DMS153 (cell line): ENCODE measurements around the gene UBTD1.
"Not testable (repeated sequence)": the region's sequence is repeated elsewhere in the genome, so short reads cannot be mapped to it uniquely, and the experiment has no call there.

Experiments
- DNase-seq: peaks from one replicate; lab custom pipeline; 2025; lab: John Stamatoyannopoulos, UW

Gene UBTD1, protein sequence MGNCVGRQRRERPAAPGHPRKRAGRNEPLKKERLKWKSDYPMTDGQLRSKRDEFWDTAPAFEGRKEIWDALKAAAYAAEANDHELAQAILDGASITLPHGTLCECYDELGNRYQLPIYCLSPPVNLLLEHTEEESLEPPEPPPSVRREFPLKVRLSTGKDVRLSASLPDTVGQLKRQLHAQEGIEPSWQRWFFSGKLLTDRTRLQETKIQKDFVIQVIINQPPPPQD

DNA sequence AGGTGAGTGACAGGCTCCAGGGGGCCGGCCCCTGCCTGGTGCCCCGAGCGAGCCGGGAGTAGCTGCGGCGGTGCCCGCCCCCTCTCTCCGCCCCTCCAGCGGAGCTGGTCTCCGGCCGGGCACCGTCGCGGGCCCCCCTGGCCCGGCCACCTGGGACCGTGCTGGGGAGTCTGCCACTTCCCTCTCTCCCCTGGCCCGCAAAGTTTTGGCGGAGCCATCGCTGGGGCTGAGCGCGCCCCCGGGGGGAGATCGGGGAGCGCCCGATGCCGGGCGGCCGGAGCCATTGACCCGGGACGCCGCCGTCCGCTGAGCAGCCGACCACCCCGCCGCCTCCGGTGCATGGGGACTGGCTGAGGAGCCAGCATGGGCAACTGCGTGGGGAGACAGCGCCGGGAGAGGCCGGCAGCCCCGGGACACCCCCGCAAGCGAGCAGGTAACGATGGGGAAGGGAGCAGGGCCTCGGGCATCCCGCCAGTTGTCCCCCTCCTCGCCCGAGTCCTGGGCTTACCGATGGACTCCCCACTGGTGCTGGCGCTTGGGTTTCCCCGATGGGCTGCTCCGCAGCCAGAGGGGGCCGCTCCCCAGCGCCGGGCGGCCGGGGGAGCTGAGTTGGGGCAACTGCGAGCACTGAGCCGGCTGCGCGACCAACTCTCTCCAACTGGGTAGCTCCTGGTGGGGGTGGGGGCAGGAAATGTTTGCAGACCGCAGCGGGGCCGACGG lies at the start of gene UBTD1:
Gene UBTD1 (plus strand): TSS at position 84 of the 720 bp plus-strand sequence. CDS start 280 bp downstream, at position 364.
- no peak for DNase-seq

DNA sequence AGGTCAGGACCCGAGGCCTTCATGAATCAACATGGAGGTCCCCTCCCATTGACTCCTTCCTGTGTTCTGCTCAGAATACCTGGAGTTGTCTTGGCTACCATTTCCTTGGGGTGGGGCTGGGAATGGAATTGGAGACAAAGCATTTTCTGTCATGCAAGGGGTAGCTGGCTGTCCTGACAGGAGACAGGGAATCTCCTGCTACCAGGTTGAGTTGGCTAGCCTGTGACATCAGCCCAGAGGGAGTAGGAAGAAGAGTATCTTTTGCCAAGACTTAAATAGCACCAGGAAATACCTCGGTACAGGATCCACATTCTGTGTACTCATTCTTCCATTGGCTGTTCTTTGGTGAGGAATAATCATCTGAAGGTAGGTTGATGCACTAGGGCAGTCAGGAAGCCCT lies 47.9 kb upstream of the UBTD1 start:
- DNase-seq: no peak

DNA sequence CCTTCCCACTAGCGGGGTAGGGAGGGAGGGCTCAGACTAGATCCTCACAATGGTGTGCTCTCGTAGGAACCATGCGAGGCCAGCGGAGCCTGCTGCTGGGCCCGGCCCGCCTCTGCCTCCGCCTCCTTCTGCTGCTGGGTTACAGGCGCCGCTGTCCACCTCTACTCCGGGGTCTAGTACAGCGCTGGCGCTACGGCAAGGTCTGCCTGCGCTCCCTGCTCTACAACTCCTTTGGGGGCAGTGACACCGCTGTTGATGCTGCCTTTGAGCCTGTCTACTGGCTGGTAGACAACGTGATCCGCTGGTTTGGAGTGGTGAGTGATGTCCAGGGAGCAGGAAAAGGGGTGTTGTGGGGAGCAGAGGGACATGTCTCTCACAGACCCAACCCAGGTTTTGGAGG lies 47.1 kb upstream of the UBTD1 start:
- DNase-seq: no peak

DNA sequence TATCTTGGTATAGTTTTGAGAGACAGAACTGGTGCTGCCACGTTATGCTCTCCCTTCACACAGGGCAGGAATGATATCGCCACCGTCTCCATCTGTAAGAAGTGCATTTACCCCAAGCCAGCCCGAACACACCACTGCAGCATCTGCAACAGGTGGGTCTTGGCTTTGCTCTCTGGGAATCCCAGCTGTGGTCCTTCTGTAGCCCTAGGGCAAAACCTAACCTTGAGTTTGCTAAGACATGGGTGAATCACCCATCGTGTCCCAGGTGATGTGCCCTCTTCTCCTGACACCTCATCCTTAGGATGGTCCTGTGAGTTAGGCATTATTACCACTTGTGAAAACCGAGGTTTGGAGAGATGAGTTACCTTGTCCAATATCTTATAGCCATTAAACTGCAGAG lies 46.4 kb upstream of the UBTD1 start:
- DNase-seq: no peak

DNA sequence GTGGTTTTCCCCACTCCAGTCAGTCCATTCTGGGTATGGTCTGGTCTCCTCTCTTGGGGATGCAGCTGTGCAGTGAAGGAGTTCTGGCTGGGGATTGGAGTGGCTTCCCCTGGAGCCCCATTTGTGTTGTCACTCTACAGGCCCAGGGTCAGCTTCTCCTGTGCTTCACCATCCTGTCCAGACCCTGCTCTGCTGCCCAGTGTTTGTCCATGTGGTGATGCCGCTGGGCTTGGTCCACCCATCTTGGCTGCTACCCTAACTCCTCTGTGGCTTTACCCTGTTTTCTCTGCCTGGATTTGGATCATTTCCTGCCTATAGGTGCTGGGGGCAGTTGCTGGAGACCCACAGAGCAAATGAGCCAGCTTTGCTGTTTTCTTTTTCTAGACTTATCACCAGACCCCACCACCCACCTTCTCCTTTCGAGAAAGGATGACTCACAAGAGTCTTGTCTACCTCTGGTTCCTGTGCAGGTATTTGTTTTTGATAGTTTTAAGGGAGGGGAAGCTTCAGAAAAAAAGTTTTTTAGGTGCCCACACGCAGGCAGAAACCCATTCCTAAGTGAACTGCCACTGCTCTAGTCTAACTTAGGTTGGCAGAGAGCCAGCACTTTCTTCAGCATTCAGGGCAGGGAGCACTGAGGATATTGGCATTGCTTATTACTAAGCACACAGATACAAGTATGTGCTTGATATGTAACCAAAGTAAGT lies 44.2 kb upstream of the UBTD1 start:
- DNase-seq: no peak

DNA sequence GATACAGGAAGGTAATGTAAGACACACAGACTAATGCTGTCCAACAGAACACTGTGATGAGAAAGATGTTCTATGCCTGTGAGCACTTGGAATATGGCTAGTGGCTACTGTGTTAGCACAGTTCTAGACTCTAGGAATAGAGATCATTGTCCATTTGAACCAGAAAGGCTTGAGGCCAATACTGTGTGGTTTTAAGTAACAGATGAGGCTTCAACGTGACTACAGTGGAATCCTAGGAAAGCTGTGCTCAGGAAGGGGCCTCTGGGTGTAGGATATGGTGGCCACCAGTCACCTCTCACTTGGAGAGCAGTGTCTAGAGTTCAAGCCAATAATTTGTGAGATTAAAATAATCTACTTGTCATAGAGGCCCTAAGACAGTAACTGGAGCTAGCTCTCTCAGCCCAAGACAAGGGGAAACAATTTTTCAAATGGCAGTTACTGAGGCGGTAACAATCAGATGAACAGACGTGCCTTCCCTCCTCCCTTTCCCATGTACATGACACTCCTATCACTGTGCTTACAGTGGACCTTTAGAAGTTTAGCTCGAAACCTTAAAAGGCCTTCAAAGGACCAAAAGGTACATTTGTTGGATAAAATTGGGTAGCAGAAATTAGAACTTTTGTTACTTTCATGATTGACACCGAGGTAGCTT lies 42.6 kb upstream of the UBTD1 start:
- DNase-seq: no peak

DNA sequence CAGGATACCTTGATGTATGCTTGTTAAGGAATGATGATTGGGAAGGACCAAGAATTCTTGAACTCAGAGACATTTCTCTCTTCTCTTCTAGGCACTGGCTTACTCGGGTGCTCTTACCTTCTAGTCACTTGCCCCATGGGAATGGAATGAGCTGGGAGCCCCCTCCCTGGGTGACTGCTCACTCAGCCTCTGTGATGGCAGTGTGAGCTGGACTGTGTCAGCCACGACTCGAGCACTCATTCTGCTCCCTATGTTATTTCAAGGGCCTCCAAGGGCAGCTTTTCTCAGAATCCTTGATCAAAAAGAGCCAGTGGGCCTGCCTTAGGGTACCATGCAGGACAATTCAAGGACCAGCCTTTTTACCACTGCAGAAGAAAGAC lies 42.0 kb upstream of the UBTD1 start:
- DNase-seq: no peak

DNA sequence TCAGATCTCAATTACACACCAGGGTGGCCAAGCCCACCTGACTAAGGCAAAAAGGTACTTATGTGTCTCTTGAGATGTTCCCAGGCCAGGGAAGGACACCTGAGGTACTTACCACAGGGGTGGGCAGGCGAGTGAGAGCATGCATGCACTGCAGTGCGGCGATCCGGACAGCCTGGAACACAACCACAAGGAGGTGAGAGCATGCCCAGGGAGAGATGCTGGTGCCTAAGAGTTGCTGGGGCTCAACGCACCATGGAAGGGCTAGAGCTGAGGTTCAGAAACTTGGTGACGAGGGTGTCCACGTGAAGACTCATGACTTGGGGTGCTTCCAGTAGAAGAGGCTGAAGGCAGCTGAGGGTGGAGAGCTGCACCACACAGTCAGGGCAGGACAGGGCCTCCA lies 39.6 kb upstream of the UBTD1 start:
- no peak for DNase-seq

DNA sequence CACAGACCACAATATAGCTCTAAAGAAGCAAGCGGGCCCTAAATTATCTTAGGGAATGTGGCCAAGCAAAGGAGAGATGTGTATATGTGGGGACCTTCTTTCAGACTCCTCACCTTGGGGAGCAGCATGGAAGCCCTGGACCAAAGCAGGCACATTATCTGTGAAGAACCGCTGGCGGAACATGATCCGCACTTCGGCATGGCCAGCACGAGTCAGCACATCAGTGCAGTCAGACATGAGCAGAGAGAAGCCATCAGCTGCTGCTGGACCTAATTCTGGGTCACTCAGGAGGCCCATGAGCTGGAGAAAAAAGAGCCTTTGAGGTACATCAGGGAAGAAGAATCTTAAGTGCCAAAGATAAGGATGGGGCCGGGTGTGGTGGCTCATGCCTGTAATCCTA lies 38.8 kb upstream of the UBTD1 start:
- DNase-seq: no peak

DNA sequence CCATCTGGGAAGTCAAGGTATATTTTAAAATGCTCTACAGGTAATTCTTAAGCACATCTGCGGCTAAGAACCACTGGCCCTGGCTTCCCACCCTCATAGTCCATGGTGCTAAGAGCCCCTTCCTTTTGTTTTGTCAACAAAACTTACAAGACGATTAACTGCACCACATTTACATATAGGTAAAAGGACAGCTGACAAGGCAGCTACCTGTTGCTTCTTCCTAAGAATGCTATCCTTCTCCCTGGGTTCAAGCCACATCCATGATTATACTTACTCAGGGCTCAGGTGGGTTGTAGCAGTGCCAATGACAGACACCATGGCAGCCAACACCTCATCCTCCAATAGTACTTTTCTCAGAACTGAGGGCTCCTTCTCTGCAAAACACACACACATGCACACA lies 36.4 kb upstream of the UBTD1 start:
- DNase-seq: no peak

DNA sequence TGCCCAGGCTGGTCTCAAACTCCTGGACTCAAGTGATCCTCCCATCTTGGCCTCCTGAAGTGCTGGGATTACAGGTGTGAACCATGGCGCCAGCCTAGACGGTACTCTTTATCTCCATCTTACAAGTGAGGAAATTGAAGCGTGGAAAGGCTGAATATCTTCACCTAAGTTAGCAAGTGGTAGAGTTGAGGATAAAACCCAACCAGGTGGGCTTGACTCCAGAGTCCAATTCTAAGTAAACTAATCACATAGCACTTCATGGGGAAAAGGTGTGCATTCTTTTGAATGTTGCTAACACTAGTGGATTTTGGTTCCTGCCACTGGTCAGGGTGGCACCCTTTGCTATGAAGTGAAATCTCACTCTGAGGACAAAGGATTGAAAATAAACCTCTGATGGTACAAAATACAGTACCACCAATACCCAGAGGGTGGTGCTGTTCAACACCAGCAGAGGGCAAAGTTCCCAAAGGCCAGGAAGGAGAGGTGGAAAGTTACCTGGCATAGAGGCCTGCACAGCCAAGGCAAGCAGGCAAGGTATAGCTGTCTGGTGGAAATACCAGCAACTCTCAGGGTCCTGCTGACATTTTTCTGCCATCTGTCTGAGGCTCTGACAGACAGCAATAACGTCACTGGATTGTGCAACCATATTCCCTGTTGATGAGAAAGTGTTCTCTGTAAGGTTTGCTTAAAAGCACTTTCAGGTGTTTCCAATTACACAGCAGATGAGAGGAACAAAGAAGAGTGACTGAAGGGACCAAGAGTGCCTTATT lies 35.2 kb upstream of the UBTD1 start:
- DNase-seq: peak; percentile 38

DNA sequence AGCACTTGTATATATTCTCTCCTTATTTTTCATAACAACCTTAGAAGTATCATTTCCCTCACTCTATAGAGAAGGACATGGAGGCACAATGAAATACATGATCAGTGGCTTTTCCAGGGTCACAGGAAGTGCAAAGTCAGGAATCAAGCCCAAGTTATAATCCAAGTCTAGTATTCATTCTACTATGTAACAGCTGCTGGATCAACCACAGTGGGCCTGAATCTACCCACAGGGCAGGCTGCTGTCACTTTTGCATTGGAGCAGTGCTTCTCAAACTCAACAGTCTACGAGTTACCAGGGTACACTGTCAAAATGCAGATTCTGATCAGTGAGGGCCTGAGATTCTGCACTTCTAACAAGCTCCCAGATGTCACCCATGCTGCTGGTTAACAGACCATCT lies 34.5 kb upstream of the UBTD1 start:
- no peak for DNase-seq

DNA sequence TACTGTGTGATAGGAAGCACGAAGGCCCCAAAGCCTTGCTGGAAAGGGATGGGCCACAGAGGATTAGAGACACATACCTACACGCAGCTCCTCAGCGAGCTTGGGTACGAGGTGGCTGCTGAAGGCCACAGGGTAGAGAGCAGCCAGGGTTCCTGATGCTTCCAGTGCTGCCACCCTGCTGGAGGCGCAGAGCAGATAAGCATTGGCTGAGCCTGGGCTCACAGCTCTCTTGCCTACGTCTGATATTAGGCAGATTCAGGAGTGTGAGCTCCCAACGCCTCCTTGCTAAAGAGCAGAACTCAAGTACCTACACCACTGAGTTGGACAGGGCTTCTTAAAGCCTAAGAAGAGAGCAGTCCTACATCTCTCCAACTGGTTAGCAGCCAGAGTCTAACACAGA lies 32.7 kb upstream of the UBTD1 start:
- DNase-seq: no peak

DNA sequence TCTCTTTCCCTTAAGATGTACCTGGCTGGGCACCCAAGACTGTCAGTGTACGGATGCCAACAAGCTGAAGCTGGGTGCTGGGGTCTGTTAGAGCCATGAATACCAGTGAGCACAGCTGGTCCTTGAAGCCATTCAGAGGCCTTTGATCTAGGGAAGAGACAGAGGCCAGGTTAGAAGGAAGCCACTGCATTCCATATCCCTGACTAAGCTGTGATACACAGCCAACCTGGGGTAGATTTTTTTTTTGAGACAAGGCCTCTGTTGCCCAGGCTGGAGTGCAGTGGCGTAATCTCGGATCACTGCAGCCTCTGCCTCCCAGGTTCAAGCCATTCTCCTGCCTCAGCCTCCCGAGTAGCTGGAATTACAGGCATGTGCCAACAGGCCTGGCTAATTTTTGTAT lies 32.0 kb upstream of the UBTD1 start:
- no peak for DNase-seq

DNA sequence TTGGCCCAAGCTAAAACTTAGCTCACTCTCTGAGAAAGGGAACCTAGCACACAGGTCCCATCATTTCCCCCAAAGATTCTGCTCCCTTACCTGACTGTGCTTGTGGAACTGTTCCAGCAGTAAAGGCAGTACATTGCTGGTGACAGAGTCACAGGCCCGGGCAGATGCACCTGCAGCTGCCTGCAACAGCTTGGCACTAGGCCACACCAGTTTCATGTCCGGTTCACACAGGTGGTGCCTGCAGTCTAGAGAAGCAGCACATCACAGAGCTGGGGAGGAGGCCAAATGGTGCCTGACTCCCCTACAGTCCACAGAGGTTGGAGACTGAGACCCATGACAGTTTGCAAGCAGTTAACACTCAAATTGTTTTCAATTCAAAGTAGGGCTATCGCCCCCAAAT lies 30.6 kb upstream of the UBTD1 start:
- DNase-seq: no peak

DNA sequence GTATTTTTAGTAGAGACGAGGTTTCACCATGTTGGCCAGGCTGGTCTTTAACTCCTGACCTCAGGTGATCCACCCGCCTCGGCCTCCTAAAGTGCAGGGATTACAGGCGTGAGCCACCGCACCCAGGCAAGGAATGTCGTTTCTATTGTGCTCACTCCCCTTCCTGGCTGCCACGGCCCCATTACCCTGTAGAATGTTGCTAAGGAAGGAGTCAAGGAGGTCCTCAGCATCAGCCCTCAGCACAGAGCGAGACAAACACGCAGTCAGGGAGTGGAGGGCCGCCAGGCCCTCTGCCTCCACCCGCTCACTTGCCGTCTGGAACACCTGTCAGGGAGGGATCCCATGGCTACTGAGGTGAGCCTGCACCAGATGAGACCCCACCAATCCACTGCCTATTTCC lies 29.9 kb upstream of the UBTD1 start:
- not testable (repeated sequence) for DNase-seq

DNA sequence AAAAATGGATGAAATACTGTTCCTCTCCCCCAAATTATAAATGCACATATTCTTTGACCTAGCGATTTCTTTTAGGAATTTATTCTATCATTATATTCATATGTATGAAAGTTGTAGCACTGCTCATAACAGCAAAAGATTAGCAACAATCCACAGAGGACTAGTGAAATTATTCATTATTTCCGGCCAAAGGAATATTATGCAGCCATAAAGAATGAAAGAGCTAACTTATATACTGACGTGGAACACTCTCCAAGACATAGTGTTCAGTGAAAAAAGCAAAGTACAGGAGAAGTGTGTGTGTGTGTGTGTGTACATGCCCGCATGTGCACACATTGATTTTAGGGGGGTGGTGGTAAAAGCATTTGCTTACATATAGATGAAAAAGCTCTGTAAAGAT lies 23.8 kb upstream of the UBTD1 start:
- DNase-seq: no peak

DNA sequence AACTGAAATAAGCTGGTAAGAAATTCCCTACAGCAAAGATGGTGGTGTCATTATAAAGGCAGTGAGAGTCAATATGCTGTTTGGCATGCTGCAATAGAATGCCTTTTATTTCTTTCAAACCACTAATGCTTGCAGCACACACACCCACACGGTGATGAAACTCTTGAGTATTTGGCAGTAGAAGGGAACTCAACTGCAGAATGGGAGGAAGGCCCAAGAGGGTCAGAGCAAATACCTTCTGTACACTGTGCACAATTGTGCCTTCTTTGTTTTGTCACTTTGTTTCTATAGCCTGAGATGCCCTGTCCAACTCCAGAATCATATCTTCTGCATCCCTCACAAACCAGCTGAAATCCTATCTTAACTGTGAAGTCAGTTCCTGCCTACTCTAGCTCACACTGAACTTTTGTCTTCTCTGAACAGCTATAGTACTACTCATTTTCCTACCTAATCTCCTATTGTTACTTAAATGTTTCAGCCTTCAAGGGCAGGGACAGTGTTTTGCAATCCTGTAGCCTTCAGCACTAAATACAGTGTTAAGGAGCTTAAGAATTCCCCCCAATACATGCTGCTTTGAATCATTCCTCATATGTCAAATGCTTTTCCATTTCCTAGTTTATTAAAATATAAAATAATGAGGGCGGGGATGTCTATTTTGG lies 22.7 kb upstream of the UBTD1 start:
- no peak for DNase-seq

DNA sequence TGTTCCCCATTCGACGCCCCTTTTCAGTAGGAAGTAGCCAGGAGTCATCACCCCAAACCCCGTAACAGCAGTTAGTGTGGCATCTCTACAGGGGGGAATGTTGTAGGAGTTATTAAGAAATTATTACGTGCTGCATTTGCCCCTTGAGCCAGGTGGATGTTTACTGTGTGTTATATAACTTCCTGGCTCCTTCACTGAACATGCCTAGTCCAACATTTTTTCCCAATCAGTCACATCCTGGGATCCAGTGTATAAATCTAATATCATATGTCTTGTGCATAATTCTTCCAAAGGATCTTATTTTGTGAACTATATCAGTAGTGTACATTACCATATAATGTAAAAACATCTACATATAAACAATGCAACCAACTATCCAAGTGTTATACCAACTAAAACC lies 19.3 kb upstream of the UBTD1 start:
- DNase-seq: not testable (repeated sequence)

DNA sequence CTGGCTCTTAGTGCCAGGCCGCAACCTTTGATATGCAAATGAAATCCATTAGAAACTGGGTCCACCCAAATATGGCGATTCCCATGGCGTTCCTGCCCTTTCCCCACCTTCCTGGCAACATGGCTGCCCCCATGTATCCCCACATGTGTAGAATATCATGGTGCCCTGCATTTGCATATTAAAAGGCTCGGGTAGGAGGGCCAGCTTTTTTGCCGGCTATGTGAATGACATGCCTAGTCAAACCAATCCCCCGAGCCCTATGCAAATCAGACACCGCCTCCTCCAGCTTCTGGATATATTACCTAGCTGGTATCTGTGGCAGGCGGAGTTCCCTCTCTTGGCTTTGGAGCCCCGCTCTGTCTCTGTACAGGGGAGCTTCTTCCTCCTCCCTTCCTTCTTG lies 18.8 kb upstream of the UBTD1 start:
- no peak for DNase-seq

DNA sequence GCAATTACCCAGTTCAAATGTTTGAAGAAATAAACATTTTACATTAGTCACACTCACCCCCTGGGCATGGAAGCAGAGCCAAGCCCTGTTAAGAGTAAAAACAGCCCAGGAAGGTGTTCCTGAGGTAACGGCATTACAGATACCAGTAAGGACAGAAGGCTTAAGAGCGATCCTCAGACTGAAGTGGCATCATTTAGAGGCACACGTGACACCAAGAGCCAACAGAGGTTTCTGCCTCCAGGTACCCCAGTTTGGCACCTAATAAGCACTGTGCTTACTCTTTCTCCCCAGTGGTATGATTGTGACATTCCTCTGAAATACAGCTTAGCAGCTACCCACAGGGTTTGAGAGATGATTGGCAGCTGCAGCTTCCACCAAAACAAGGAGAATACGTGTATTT lies 17.7 kb upstream of the UBTD1 start:
- no peak for DNase-seq

DNA sequence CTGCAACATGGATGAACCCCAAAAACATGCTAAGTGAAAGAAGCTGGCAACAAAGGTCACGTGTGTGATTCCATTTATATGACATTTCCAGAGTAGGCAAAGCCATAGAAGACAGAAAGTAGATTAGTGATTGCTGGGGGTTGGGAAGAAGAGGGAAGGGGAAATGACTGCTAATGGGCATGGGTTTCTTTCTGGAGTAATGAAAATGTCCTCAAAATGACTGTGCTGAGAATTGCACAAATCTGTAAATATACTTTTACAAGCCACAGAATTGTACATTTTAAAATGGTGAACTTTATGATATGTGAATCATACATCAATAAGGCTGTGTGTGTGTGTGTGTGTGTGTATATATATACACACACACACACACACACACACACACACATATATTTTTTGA lies 16.3 kb upstream of the UBTD1 start:
- no peak for DNase-seq
